CD4-positive, alpha-beta T cell treated with Interleukin-17A for 1 hour (primary cell): ENCODE measurements around the gene MICU1.
"Not testable (repeated sequence)": the region's sequence is repeated elsewhere in the genome, so short reads cannot be mapped to it uniquely, and the experiment has no call there.

Experiments used
- DNase-seq: peaks from one replicate; pipeline ENCODE4 v3.0.0-alpha.2; 2020

MICU1 gene, protein sequence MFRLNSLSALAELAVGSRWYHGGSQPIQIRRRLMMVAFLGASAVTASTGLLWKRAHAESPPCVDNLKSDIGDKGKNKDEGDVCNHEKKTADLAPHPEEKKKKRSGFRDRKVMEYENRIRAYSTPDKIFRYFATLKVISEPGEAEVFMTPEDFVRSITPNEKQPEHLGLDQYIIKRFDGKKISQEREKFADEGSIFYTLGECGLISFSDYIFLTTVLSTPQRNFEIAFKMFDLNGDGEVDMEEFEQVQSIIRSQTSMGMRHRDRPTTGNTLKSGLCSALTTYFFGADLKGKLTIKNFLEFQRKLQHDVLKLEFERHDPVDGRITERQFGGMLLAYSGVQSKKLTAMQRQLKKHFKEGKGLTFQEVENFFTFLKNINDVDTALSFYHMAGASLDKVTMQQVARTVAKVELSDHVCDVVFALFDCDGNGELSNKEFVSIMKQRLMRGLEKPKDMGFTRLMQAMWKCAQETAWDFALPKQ

GRCh38 chr10:72625608-72626443 lies at the start of gene MICU1:
Gene MICU1, minus strand, starts transcription at chr10:72626079. Its CDS starts 59,286 bp downstream, at chr10:72566793.
- DNase-seq: peak; percentile 93

- DNase-seq: not testable (repeated sequence)
Measured at GRCh38 chr10:72674174-72674573, 48.3 kb upstream of the MICU1 start.

DNA sequence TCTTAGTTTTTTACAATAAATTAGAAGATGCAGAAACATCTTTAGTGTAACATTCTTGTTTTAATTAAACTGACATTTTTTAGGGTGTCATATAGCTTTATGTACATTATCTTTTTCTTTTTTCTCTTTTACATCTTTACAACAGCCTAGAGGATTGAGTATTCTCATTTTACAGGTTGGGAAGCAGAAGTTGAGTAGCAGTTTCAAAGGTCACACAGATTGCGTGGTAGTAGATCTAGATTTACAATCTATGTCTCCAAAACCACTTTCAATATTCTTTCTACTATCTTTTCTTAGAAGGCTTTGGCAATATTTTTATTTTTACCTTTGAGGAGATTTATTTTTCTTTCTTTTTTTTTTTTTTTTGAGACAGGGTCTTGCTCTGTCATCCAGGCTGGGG lies 47.4 kb upstream of the MICU1 start:
- DNase-seq: no peak

DNA sequence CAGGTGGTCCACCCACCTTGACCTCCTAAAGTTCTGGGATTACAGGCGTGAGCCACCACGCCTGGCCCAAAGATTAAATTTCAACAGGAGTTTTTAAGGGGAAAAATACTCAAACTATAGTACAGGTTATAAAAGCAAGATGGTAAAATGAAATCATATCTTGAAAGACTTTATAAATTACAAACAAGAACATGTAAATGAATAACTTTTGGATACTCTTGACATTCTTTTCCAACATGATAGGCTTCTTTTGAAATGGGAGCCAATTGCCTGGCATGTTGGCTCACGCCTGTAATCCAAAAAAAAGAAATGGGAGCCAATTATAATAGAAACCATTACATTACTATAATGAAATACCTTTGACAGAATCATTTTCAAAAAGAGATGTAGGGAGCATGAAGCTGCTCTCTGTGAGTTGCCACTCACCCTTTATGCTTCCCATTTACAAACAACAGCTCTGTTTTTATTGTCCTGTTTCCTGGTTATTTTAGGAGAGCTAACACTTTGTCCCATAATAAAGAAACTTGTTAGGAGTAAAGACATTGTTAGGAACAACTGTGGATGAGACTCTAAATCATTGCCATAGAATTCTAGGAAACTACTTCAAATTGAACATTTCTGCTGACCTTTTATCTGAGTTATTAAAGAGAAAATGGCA lies 41.5 kb upstream of the MICU1 start:
- DNase-seq: no peak

GRCh38 chr10:72665925-72666324 lies 40.0 kb upstream of the MICU1 start:
- DNase-seq: no peak

GRCh38 chr10:72663971-72664370 lies 38.1 kb upstream of the MICU1 start:
- no peak for DNase-seq

GRCh38 chr10:72661431-72661830 lies 35.6 kb upstream of the MICU1 start:
- DNase-seq: no peak

GRCh38 chr10:72660220-72660619 lies 34.3 kb upstream of the MICU1 start:
- no peak for DNase-seq

GRCh38 chr10:72659694-72660093 lies 33.8 kb upstream of the MICU1 start:
- no peak for DNase-seq

DNA sequence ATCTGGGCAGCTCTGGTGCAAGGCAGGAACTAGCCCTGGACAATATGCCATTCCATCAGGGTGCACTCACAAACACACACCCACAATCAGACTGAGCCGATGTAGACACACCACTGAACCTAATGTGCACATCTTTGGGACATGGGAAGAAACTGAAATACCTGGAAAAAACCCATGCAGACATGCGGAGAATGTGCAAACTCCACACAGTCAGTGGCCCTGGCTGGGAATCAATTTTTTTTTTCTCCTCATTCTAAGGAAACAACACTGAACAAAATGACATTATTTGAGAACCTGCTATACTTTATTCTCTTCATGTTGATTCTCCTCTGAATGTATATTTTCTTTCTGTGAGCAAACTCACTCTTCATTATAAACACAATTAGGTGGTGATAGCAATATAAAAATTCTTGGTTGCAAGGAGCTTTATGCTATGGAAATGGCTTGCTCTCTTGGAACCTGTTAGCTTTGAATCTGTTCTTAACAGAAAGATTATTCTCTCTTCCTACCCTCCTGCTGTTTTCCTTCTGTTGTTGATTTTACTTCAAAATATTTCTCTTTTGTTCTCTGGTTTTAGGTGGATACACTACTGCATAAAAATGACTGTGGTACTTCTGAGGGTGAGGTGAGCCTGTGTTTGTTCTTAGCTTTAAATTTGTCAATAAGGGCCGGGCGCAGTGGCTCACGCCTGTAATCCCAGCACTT lies 33.0 kb upstream of the MICU1 start:
- DNase-seq: no peak

- DNase-seq: no peak
Measured at GRCh38 chr10:72654720-72655119, 28.8 kb upstream of the MICU1 start.

DNA sequence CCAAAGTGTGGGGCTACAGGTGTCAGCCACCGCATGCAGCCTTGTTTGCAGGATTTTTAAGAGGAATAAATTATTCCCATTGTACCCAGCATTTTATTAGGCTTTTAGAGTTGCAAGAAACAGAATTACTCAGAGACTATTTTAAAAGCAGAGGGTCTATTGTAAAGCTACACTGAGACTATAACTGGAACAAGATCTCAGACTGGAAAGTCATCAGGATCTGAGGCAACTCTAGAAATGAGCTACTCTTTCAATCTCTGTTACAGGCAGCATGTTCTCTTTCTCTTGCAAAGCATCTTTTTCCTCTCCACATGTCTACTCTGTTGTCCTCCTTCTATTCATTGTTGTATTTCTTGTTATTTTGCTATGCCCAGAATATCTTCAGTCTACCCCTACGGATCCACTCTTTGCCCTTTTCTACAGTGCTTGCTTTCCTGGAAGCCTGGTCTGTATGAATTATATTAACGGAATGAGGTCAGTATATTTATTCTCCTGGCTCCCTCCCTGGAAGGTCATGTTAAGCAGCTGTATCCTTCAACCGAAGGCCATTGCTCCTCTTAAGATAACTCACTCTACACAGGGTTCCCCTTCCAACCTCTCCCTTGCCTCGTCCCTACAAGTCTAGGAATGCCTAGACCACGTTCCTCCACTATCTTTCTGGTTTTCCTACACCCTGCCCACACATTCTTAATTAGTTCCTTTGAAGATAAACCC lies 27.7 kb upstream of the MICU1 start:
- no peak for DNase-seq

DNA sequence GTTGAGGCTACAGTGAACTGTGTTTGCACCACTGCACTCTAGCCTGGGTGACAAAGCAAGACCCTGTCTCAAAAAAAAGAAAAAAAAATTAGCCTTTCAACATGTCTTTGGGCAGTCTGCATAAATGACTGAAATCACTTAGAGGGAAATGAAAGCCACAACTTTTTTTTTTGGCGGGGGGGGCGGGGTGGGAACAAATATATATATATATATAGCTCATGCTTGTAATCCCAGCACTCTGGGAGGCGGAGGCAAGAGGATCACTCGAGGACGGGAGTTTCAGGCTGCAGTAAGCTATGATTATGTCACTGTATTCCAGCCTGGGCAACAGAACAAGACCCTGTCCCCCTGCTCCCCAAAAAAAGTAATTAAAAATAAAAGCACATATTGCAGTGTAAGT lies 23.4 kb upstream of the MICU1 start:
- no peak for DNase-seq

DNA sequence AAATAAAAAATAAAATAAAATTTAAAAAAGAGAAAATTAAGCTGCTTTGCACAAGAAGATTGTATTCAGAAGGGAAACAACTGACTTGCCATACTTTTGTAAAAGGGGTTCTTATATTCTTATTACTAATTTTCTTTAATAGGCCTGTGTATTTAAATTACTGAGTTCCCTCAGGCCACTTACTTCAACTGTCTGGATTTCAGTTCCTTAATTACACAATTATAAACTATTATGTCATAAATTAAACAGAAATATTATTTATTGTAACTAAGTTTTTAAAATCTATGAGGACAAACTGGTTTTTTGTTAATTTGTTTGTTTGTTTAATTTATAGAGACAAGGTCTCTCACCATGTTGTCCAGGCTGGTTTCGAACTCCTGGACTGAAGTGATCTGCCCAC lies 22.4 kb upstream of the MICU1 start:
- DNase-seq: no peak

- not testable (repeated sequence) for DNase-seq
Measured at GRCh38 chr10:72646971-72647370, 21.1 kb upstream of the MICU1 start.

GRCh38 chr10:72645263-72645858 lies 19.5 kb upstream of the MICU1 start:
- no peak for DNase-seq

DNA sequence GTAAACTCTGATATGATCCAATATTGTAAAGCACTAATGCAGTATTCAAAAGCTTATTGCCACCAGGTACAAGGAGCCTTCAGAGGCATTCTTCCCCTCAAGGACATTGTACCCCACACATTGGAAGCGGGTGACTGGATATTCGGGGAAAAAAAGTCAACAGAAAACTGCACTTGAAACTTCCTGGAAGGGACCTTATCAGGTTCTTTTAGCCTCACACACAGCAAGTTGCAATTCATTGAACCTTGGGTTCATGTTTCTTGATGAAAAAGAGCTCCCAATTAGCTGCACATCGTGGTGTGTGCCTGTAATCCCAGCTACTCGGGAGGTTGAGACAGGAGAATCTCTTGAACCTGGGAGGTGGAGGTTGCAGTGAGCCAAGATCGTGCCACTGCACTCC lies 16.4 kb upstream of the MICU1 start:
- DNase-seq: no peak

- DNase-seq: no peak
Measured at GRCh38 chr10:72639441-72639873, 13.6 kb upstream of the MICU1 start.

GRCh38 chr10:72638586-72639440 lies 12.9 kb upstream of the MICU1 start:
- no peak for DNase-seq

DNA sequence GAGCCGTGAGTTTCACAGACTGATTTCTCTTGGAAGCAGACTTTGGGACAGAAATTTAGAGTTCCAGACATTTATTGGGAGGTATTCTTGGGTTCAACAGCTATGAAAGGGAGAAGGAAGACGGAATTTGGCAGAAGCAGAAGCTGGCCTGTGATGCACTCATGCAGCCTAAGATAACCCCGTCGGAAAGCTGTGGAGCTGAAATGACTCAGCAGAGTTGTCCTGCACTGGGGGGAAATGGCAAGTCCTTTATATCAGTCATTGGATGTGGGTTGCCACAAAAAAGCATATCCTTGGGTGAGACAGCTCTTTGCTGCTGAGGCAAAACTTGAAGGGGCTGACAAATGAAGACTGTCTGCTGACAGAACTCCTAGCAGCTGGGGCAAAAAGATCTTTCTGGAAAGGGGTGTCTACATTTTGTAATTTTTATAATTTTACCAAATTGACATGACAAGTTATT lies 11.5 kb upstream of the MICU1 start:
- DNase-seq: no peak
